ENCODE results near the gene SNX27.
"Not testable (repeated sequence)": the region's sequence is repeated elsewhere in the genome, so short reads cannot be mapped to it uniquely, and the experiment has no call there.

Gene SNX27

DNA sequence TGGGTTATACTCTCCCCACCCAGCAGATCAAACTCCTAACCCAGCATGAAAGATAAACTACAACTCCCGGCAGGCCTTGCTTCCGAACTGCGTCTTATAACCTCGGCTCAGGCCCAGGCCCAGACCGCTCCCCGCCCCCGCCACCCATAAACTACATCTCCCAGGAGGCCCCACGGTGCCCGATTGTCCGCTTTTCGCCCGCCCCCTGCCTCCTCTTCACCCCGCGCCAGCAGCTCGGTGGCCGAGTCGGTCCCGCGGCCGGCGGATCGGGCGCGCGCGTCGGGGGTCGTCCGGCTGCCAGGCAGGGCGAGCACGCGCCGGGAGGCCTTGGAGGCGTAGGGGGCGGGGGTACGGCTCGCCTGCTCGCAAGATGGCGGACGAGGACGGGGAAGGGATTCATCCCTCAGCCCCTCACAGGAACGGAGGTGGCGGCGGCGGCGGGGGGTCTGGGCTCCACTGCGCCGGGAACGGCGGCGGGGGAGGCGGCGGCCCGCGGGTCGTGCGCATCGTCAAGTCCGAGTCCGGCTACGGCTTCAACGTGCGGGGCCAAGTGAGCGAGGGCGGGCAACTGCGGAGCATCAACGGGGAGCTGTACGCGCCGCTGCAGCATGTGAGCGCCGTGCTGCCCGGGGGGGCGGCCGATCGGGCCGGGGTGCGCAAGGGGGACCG, at the start of gene SNX27:
Gene SNX27 (plus strand): TSS at position 219 of the 669 bp plus-strand sequence. CDS start 152 bp downstream, at position 371.
- peak; percentile 88 to 91 for DNase-seq

DNA sequence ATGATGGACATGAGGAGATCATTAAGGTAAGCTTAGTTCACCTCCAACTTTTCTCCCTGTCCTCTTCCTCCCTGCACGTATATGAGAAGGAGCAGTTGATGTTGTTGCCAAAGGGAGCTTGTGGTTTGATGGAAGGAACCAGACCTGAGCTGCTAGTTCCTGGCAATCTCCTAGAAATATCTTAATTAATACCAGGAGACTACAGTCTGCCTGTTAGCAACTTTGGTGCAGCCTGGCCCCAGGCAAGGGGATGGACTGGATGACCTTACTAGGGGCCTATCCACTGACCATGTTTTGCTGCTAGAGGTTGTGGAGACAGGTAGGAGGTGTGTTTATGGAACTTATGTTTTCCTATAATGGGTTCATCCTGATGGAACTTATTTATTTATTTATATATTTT, 49.2 kb upstream of the SNX27 start:
- no peak for DNase-seq

DNA sequence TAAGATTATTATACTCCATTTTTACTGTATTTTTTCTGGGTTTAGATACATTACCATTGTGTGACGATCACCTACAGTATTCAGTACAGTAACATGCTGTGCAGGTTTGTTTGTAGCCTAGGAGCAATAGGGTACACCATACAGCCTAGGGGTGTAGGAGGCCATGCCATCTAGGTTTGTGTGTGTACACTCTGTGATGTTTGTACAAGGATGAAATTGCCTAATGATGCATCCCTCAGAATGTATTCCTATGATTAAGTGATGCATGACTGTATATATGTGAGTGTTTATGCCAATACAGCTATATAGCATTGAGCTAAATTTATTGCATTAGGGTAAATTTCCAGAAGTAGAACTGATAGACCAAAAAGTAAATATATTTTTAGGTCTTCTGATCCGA, 48.5 kb upstream of the SNX27 start:
- no peak for DNase-seq

DNA sequence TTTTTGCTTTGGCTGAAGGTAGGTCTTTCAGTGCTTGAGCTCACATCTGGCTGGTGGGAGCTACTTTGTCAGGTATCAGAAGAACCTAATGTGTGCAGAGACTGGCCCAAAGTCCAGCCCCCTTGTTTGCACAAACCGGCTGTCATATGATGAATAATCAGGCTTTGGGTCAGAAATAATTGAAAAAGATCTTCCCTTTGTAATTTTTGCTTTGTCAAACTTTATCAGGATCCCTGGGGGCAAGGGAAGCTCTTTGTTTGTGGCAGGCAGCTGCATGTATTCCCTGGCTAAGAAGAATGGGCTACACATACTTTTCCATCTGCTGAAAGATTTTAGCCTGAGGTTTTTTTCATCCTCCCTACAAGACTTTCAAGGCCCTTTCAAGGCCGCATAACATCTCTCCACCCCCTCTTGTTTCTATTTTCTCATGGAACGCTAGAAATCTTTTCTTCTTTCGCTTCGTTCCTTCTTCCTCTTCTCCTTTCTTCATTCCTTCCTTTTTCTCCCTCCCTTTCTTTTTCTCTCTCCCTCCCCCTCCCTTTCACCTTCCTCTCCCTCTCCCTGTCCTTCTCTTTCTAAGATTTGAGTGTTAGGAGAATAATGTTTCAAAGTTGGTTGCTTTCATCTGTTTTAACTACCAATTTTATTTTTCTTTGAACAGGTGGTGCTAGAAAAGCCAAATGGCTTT, 46.2 kb upstream of the SNX27 start:
- no peak for DNase-seq

DNA sequence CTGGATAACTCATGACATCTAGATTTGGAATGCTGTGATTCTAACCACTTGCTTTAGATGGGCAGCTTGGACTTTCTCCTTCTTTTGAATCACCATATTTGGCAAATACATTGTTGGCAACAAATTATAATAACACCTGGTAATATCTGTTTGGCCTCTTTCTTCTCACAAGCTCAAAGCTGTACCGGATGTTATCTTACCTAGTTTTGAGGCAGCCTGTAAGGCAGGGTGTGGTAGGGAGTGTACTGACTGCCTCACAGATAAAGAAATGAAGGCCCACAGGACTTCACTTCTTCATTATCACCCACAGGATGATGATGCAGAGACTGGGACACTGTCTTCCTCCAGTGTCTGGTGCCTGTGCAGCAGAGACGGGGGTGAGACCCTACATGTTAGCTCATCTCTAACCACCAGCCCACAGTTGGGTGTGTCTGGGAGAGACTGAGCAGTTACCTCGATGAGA, 43.2 kb upstream of the SNX27 start:
- no peak for DNase-seq

DNA sequence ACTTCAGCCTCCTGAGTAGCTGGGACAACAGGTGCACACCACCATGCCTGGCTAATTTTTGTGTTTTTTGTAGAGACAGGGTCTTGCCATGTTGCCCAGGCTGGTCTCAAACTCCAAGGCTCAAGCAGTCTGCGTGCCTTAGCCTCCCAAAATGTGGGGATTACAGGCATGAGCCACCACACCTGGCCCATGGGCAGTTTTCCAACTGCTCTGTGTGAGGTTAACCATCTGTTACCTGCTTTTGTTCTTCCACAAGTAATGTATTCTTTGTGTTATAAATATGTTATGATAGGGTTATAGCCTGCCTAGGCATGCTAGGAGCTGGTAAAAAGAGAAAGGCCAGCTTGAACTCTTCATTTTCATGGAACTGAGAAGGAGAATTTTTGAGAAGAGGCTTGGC, 41.0 kb upstream of the SNX27 start:
- DNase-seq, result no peak

GRCh38 chr1:151574575-151575529, 37.0 kb upstream of the SNX27 start:
- DNase-seq, result peak; percentile 27 to 39

DNA sequence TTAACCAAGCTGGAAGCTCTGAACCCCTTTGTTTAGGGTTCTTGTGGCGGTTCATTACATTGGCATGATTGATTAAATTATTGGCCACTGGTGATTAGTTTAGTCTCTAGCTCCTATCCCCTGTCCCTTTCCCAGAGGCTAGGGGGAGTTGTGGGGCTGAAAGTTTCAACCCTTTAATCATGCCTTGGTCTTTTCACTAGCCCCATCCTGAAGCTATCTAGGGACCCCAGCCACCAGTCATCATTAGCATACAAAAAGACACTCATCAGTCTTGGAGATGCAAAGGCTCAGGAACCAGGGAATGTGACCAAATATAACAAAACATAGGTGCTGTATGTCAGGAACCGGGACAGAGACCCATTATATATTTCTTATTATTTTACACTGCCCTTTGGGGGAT, 34.7 kb upstream of the SNX27 start:
- DNase-seq, result no peak

DNA sequence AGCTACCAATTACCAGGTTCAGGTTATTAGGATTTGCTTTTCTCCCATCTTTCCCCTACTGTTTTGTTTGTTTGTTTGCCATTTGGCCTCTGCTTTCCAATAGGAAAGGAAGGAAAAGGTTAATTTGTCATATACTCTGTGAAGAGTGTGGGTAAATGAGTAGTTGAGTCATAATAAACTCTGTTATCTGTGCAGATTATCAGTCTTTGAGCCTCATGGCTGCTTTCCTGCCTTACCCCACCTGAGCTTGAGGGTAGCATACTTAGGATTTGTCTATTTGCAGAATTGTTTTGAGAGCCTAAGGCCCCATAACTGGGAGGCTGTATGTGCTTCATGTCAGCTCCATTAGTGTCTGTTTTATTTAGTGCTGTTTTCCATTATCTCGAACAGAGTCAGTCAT, 32.9 kb upstream of the SNX27 start:
- no peak for DNase-seq

- DNase-seq, result no peak
Measured at GRCh38 chr1:151579436-151580225, 32.2 kb upstream of the SNX27 start.

- no peak for DNase-seq
Measured at GRCh38 chr1:151581451-151581850, 30.4 kb upstream of the SNX27 start.

- DNase-seq, result no peak
Measured at GRCh38 chr1:151581921-151582320, 29.9 kb upstream of the SNX27 start.

GRCh38 chr1:151583796-151584195, 28.1 kb upstream of the SNX27 start:
- DNase-seq, result no peak

DNA sequence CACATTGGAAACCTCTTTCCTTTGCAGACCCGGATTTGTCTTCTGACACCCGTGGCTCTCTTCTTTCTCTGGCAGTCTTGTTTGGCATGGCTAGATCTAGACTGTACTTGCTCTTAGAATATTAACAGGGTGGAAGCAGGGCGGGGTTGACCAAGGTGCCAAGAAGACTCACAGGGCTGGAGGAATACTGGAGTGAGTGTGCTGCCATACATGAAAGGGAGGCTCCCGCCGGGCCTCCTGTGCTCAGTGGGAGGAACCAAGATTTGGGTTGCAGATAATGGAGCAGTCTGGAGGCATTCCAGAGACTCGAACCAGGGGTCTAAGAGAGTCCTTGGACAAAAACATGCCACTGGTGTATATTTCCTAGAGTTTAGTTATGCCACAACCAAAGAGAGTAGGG, 27.6 kb upstream of the SNX27 start:
- no peak for DNase-seq

- DNase-seq, result no peak
Measured at GRCh38 chr1:151584780-151585179, 27.1 kb upstream of the SNX27 start.

GRCh38 chr1:151585622-151586021, 26.2 kb upstream of the SNX27 start:
- no peak for DNase-seq

DNA sequence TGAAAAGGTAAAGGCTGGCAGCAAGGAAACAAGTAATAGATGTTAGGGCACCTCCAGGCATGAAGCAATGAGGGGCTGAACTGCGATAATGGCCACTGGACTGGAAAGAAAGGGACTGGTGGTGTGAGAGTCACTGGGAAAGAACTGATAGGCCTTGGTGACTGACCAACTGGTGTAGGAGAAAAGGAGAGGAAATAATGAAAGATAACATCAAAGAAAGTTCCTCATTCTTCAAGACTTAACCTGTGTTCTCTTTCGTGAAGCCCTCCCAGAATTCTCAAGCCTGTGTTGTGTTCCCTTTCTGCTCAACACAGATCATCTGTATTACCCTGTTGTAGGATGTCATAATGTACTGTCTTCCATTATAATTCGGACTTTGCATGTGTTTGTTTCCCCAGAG, 20.9 kb upstream of the SNX27 start:
- no peak for DNase-seq

DNA sequence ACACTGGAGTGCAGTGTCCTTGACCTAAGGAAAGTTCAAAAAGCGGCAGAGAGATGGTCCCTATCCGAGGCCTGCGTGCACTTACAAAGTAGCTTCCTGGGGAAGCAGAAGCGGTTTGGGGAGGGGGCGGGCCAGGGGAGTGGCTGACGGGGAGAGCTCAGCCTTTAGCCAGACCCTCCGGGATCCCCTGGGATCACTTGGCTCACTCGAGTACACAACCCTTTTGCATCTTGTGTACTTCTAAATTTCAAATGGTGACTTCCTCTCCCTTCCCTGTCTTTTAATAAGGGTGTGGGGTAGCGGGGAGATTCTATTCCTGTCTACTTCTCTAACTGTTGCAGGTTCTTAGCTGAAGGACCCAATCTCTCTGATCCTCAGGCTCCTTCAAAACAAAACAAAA, 18.1 kb upstream of the SNX27 start:
- DNase-seq, result no peak

DNA sequence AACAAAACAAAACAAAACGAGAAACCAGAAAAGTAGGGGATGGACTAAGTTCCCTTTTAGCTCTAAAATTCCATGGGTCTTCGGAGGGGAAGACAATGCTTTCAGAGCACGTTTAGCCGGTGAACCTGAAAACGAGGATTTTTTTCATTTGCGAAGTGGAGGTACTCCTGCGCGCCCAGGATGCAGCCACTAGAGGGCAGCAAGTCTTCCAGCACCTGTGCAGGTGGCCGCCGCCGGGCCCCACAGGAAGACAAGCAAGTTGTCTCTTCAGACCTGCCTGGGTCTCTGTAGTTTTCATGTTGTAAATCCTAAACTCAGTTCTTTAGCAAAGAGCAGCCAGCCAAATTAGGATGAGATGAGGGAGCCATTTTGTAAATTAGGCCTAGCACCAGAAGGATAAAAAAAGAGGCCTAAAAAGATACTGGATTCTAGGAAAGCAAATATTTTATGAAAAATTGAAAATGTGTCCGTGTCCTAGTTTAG, 17.7 kb upstream of the SNX27 start:
- peak; percentile 86 to 89 for DNase-seq

GRCh38 chr1:151596166-151596953, 15.5 kb upstream of the SNX27 start:
- no peak for DNase-seq

GRCh38 chr1:151602550-151602949, 9.3 kb upstream of the SNX27 start:
- not testable (repeated sequence) for DNase-seq

DNA sequence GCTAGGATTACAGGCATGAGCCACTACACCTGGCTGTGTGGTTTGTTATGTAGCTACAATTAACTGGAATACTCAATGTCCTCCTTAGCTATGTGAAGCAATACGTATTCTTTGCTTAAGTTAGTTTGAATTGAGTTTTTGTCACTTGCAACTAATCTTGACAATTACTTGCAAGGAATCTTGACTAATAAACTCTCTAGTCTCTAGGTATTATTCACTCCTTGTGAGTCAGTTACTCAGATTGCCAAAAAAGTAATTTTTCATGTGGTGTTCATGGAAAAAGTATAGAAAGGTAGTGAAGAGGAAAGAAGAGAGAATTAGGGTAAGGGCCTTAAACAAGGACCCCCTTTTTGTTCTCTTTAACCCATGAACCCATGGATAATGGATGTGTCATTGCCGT, 7.6 kb upstream of the SNX27 start:
- DNase-seq, result no peak

All from activated T-cell treated with anti-CD3 and anti-CD28 coated beads, Interleukin-2, amount 50 U/mL, for 48 hours (primary cell).